Ovary (tissue), 9 donors: Measurements from ENCODE around the gene CRKL. TPM values are rescaled to one million over a fixed set of nuclear protein-coding genes. Genes with fewer than 3 reads are reported as not detected.
A peak's percentile ranks its signal among the peaks of the same experiment; 100 is the strongest.
"Not testable (repeated sequence)": the region's sequence is repeated elsewhere in the genome, so short reads cannot be mapped to it uniquely, and the experiment has no call there.

Experiments
- DNase-seq, 5 donors: peaks; one replicate each; pipeline ENCODE4 v3.0.0-alpha.2; 2019 to 2020
- H3K27ac ChIP-seq, 2 donors: fragments of 200-600 bp; one replicate each; pipeline versions ENCODE4 v1.5.1 to v1.8.0; 2019 to 2022
- H3K27me3 ChIP-seq: fragments of 200-600 bp; one replicate; pipeline ENCODE4 v1.8.0; 2022
- H3K36me3 ChIP-seq: fragments of 200-600 bp; sonication (generic); one replicate; pipeline ENCODE4 v1.5.1; 2019
- H3K4me1 ChIP-seq: one replicate; pipeline ENCODE4 v1.8.1; 2013; ENCODE audit warnings: mild to moderate bottlenecking, moderate library complexity; ENCODE audit not compliant: insufficient read depth
- H3K4me3 ChIP-seq: fragments of 200-600 bp; sonication (generic); one replicate; pipeline ENCODE4 v1.5.1; 2017
- H3K9me3 ChIP-seq, 2 donors: fragments of 200-600 bp in 1 of 2; sonication (generic) in 1 of 2; one replicate each; pipeline versions ENCODE4 v1.5.1 to v1.8.1; 2013 to 2019; ENCODE audit warnings: mild to moderate bottlenecking in 1 of 2, moderate library complexity in 1 of 2
- CTCF ChIP-seq, 3 donors: fragments of 450-650 bp in 2 of 3; fragments of 200-600 bp in 1 of 3; IDR thresholded peaks; one replicate each; pipeline versions ENCODE4 v1.5.1 to v1.8.0; 2016 to 2022; ENCODE audit warnings: antibody characterized with exemption in 3 of 3, mild to moderate bottlenecking in 1 of 3
- EP300 ChIP-seq: sonication (generic); formaldehyde crosslinking; IDR thresholded peaks from one replicate; pipeline ENCODE4 v1.6.1; 2017; ENCODE audit warnings: antibody characterized with exemption
- POLR2A ChIP-seq: fragments of 450-650 bp; IDR thresholded peaks from one replicate; pipeline ENCODE4 v1.6.1; 2017; ENCODE audit warnings: antibody characterized with exemption, mild to moderate bottlenecking, moderate library complexity
- WGBS, 3 donors: extraction: QIAGEN DNeasy Blood & Tissue Kit in 1 of 3; methylation state at CpG; one replicate each; pipeline versions ENCODE4 v1.1.5 to v1.1.7; 2013 to 2017; 5-methylcytosine and 5-hydroxymethylcytosine counted together
- intact Hi-C, 4 donors: fragments of 100-400 bp; cut with DNase I; formaldehyde crosslinking; loops; one replicate each; pipeline versions ENCODE4 v1.11.0 to v1.15.1; 2022 to 2023
- polyA plus RNA-seq, 2 donors: library from polyadenylated mRNA; stranded (reverse); fragments of 200-250 nt in 1 of 2; fragments of 350-450 nt in 1 of 2; fragmentation: Illumina TruSeq in 1 of 2; extraction: RNeasy Lipid Tissue Mini Kit (QIAGEN cat#74804) in 1 of 2; gene quantifications; one replicate each; pipeline ENCODE4 v1.2.3, GENCODE V29; 2013 to 2014
- total RNA-seq, 7 donors: library from RNA; depleted of rRNA in 2 of 7; stranded (reverse); fragments of >200 nt in 2 of 7; fragmentation: NEBNext Ultra II Directional in 3 of 7; extraction: Animal tissue kit (Norgen Biotek cat#: 25700) in 3 of 7; gene quantifications; one replicate each; pipeline versions ENCODE4 v1.1.0 to v1.2.4, GENCODE V29; 2016 to 2023
- donor health status: DM: no; HTN: no; CAD: no; lungs with moderate emphysema.
- donor health status: DM: no; HTN: no; CAD: no.
- donor health status: Bipolar disorder and iron deficiency.
- donor health status: DM: yes; HTN: yes; CAD: no.
- donor health status: DM: no; HTN: no; CAD: no.
- donor health status: DM: yes; HTN: yes; CAD: no.

Gene CRKL
- total and polyA plus RNA-seq, 9 donors: 22.7 to 71.5 (median 51.5) TPM

DNA sequence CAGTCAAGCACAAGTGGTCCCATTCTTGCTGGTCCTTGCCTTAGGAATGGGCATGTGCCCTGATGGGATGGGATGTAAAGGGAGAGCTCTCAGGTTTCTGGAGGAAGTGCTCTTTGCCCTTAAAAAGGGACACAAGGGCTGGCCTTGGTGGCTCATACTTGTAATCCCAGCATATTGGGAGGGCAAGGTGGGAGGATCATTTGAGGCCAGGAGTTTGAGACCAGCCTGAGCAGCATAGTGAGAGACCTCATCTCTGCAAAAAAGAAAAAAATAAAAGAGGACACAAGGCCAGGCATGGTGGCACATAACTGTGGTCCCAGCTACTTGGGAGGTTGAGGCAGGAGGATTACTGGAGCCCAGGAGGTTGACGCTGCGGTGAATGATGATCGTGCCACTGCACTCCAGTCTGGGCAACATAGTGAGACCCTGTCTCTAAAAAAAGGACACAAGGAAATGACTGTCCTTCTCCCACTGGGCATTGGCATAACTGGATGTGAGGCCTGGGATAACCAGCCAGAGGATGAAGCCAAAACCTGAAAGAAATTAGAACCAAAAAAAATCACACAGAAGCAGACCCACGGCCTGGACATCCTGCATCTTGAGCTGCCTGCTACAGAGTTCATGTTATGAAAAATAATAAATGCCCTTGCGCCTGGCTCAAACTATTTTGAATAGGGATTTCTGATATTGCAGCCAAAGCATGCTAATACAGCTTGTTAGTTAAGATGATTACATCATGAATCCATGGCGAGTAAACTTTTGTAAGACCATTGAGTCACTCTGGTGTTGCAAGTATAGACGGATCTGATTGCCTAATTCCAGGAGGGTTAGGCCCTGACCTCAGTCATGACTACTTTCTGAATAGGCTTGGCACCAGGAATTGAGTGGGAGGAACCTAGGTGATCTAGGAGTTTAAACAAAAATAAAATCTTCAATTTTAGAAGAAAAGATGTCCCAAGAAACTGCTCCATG, 12.9 kb upstream of the CRKL start:
- no peak overlapping the region for H3K4me3 ChIP-seq
- WGBS, 3 donors: 73 to 79% (median 75%) methylated on average over 7 of the region's 7 CpGs
- no peaks in the 10 kb centered on the region for H3K9me3 ChIP-seq
- no peak for TF ChIP-seq POLR2A
- TF ChIP-seq CTCF (IDR thresholded peaks at IDR 0.05): no peak
- no peak for TF ChIP-seq EP300
- H3K27ac ChIP-seq: no peak overlapping the region
- peak in 1 of 5 donors; percentile 27 for DNase-seq
- intact Hi-C loops: no loop called here
- no peaks in the 10 kb centered on the region for H3K4me1 ChIP-seq
- no peaks in the 10 kb centered on the region for H3K27me3 ChIP-seq
- no peaks in the 10 kb centered on the region for H3K36me3 ChIP-seq

- no peaks in the 10 kb centered on the region for H3K27me3 ChIP-seq
- TF ChIP-seq CTCF (IDR thresholded peaks at IDR 0.05) (no peak), EP300 (no peak), POLR2A (no peak)
- H3K4me1 ChIP-seq: no peaks in the 10 kb centered on the region
- no peak for DNase-seq
- H3K27ac ChIP-seq: no peak overlapping the region
- no peaks in the 10 kb centered on the region for H3K9me3 ChIP-seq
- 47 to 58% (median 54%) methylated on average over 3 of the region's 3 CpGs for WGBS, 3 donors
- H3K36me3 ChIP-seq: no peaks in the 10 kb centered on the region
- H3K4me3 ChIP-seq: no peak overlapping the region
- intact Hi-C loops: no loop called here
Observed at GRCh38 chr22:20904980-20905355, 12.2 kb upstream of the CRKL start.

GRCh38 chr22:20905415-20906386, 11.5 kb upstream of the CRKL start:
- no peak overlapping the region for H3K4me3 ChIP-seq
- no peak for DNase-seq
- H3K36me3 ChIP-seq: no peaks in the 10 kb centered on the region
- H3K27ac ChIP-seq: no peak overlapping the region
- no peaks in the 10 kb centered on the region for H3K4me1 ChIP-seq
- 38 to 43% (median 43%) methylated on average over 4 of the region's 4 CpGs for WGBS, 3 donors
- H3K27me3 ChIP-seq: no peaks in the 10 kb centered on the region
- H3K9me3 ChIP-seq: no peaks in the 10 kb centered on the region
- TF ChIP-seq EP300: no peak
- TF ChIP-seq CTCF (IDR thresholded peaks at IDR 0.05): no peak
- no peak for TF ChIP-seq POLR2A
- intact Hi-C loops: no loop called here

- Histone ChIP-seq H3K9me3 (no peaks in the 10 kb centered on the region), H3K36me3 (no peaks in the 10 kb centered on the region), H3K27ac (no peak overlapping the region), H3K4me1 (no peaks in the 10 kb centered on the region), H3K4me3 (no peak overlapping the region), H3K27me3 (no peaks in the 10 kb centered on the region)
- 67 to 75% (median 73%) methylated on average over 3 of the region's 3 CpGs for WGBS, 3 donors
- intact Hi-C loops: no loop called here
- no peak for DNase-seq
- TF ChIP-seq POLR2A (no peak), EP300 (no peak), CTCF (IDR thresholded peaks at IDR 0.05) (no peak)
Observed at GRCh38 chr22:20906387-20906767, 10.8 kb upstream of the CRKL start.

- H3K27ac ChIP-seq, H3K4me3 ChIP-seq, H3K36me3 ChIP-seq, intact Hi-C loops, DNase-seq, H3K9me3 ChIP-seq, H3K4me1 ChIP-seq, H3K27me3 ChIP-seq: not testable (repeated sequence)
- WGBS, 3 donors: 84 to 88% (median 87%) methylated on average over 5 of the region's 5 CpGs
Observed at GRCh38 chr22:20908717-20909116, 8.5 kb upstream of the CRKL start.
